ENCODE results near the gene SRD5A3.
A peak's percentile ranks its signal among the peaks of the same experiment; 100 is the strongest.
"Not testable (repeated sequence)": the region's sequence is repeated elsewhere in the genome, so short reads cannot be mapped to it uniquely, and the experiment has no call there.

SRD5A3 gene

DNA sequence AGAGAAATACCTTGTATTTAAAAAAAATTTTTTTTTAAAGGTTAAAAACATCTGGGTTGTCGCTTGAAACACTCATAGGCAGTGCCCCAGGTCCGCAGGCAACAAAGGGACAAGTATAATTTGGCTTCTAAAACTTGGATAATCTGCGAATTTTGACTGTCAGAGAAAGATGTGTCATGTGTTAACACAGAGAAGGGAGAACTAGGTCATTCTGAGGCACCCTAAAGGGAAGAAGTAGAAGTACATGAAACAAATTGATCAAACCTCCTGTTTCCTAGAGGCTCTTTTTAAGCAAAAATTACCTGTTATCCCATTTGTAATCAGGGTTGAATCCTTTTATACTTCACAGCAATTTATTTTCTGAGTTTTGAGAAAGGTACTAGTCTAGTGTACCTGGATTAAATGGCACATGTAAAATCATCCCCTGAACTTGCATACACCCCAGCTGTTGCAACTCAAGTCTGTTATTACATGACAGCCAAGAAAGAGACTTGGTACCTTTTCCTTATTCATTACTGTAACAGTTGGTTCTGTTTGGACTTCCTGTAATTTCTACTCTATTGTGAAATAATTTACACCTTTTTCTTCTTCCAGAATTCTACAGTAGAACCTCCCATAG is 1.7 kb downstream of the SRD5A3 start:
- DNase-seq = no peak

GRCh38 chr4:55348466-55348865 is 2.4 kb downstream of the SRD5A3 start:
- DNase-seq = no peak

- not testable (repeated sequence) for DNase-seq
These were observed 4.8 kb downstream of the SRD5A3 start for GRCh38 chr4:55350870-55351269.

- DNase-seq = no peak
These were observed 5.8 kb downstream of the SRD5A3 start for GRCh38 chr4:55351824-55352223.

GRCh38 chr4:55352726-55353125 is 6.7 kb downstream of the SRD5A3 start:
- DNase-seq = no peak

DNA sequence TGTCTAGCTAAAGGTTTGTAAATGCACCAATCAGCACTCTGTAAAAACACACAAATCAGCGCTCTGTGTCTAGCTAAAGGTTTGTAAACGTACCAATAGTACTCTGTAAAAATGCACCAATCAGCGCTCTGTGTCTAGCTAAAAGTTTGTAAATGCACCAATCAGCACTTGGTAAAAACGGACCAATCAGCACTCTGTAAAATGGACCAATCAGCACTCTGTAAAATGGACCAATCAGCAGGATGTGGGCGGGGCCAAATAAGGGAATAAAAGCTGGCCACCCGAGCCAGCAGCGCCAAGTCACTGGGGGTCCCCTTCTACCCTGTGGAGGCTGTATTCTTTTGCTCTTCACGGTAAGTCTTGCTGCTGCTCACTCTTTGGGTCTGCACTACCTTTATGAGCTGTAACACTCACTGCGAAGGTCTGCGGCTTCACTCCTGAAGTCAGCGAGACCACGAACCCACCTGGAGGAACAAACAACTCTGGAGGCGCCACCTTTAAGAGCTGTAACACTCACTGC is 7.2 kb downstream of the SRD5A3 start:
- DNase-seq = not testable (repeated sequence)

GRCh38 chr4:55354648-55355047 is 8.6 kb downstream of the SRD5A3 start:
- DNase-seq = no peak

GRCh38 chr4:55355555-55355954 is 9.5 kb downstream of the SRD5A3 start:
- no peak for DNase-seq

GRCh38 chr4:55356991-55357461 is 11.0 kb downstream of the SRD5A3 start:
- DNase-seq = no peak

- no peak for DNase-seq
These were observed 12.2 kb downstream of the SRD5A3 start for GRCh38 chr4:55358246-55358645.

GRCh38 chr4:55358668-55359067 is 12.6 kb downstream of the SRD5A3 start:
- DNase-seq = no peak

- DNase-seq = no peak
These were observed 13.4 kb downstream of the SRD5A3 start for GRCh38 chr4:55359397-55359916.

GRCh38 chr4:55362938-55363337 is 16.9 kb downstream of the SRD5A3 start:
- DNase-seq = not testable (repeated sequence)

- peak; percentile 68 to 78 for DNase-seq
These were observed 17.8 kb downstream of the SRD5A3 start for GRCh38 chr4:55363691-55364351.

- peak; percentile 73 to 95 for DNase-seq
These were observed 18.8 kb downstream of the SRD5A3 start for GRCh38 chr4:55364691-55365344.

- DNase-seq = no peak
These were observed 19.3 kb downstream of the SRD5A3 start for GRCh38 chr4:55365345-55365728.

DNA sequence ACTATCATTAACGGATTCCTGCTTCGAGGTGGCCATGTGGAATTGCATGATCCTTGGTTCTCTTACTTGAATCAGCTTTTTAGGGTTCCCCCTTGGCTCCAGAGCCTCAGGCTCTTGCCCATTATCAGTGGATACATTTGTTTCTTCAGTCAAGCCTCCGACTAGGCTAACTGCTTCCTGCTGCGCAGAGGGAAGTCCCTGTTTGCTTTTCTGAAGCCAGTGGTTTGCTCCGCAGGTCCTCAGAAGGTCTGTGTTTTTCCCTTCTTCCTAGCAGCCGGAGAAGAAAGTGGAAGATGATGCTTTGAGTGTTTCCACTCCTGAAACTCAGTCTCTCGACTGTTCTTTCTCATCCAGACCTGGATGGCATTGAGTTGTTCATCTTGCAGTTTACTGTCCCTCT is 20.6 kb downstream of the SRD5A3 start:
- DNase-seq = no peak

DNA sequence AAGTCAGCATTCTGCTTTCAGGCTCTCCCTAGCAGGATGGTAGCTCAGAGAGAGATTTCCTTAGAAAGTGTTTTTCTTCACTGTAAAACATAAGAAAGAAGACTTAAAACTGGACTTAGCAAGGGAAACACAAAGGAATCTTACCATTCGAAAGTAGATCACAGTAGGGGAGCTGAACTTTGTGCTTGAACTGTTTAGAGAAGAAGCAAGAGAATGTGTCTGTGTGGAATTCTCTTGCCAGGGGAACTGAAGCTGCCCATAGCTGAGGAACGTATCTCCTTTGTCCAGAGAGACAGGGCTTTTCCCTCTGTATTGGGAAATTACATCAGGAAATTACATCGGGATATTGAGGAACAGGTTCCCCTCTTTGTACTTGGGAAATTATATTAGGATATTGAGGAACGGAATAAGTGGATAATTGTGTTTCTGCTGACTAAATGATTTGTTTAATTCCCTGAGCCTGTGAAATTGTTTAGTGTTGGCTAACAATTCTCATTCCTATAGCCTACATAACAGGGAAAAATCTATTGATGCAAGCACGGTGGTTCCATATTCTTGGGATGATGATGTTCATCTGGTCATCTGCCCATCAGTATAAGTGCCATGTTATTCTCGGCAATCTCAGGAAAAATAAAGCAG is 21.2 kb downstream of the SRD5A3 start:
- DNase-seq = no peak

GRCh38 chr4:55369968-55370367 is 23.9 kb downstream of the SRD5A3 start:
- DNase-seq = no peak

- no peak for DNase-seq
These were observed 26.2 kb downstream of the SRD5A3 start for GRCh38 chr4:55372259-55372658.

GRCh38 chr4:55373461-55373860 is 27.4 kb downstream of the SRD5A3 start:
- no peak for DNase-seq

DNA sequence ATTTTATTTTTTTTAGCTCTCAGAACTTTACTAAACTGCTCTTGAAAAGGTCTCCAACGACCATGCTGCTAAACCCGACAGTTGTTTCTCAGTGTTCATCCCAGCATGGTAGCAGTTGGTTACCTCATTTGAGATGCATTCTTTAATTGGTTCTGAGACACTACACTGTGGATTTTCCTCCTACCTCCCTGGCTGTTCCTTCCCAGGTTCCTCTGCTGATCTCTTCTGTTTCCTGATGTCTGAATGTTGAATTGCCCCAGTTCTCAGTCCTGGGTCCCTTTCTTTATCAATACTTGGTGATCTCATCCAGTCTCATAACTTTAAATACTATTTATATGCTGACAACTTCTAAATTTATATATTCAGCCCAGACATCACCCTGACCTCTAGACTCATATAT is 30.7 kb downstream of the SRD5A3 start:
- DNase-seq = no peak
